ENCODE data around the gene CARMIL1. TPM values are rescaled to one million over a fixed set of nuclear protein-coding genes. Genes with fewer than 3 reads are reported as not detected.

The CARMIL1 gene
- total RNA-seq, 2 donors from 2014 or later = 10.8 to 11.3 TPM

DNA sequence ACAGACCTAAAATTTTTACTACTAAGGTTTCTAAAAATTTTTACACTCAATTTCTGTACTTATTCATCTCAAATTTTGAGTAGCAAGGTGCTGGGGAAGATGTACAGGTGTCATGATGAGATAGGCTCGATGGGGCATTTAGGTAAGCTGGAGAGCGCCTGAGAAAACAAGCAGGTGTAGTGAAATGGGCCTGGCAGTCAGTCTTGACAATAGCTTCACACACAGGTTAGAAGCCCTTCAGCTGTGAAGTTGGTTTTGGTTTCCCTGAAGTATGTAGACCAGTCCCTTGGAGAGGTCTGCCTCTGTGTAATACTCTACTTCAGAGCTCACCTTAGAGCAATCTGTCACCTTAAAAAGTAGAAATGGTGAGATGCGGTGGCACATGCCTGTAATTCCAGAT, 228.9 kb downstream of the CARMIL1 start:
- intact Hi-C loops (cut with DNase I) = no loop called here
- ATAC-seq = no peak

DNA sequence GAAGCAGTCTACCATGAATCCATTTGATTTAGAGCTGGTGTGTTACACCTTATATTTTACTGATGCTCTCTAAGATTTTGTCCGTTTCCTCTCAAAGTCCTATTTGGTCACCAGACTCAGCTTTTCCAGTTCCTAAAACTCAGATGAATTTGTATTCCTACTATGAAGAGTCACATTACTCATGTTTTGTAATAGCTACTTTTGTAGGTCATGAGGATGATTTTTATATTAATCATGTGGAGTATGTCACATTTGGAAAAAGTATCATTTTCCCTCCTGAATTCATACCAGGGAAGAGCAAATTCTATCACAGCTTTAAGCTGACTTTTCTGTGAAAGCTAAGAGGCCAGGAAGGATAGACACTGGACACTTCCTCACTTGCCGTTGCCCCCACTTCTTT, 232.2 kb downstream of the CARMIL1 start:
- intact Hi-C loops (cut with DNase I) = no loop called here
- no peak for ATAC-seq
- DNase-seq = no peak

More for the DNA sequence above, 228.9 kb downstream of the CARMIL1 start:
- no peak for DNase-seq

DNA sequence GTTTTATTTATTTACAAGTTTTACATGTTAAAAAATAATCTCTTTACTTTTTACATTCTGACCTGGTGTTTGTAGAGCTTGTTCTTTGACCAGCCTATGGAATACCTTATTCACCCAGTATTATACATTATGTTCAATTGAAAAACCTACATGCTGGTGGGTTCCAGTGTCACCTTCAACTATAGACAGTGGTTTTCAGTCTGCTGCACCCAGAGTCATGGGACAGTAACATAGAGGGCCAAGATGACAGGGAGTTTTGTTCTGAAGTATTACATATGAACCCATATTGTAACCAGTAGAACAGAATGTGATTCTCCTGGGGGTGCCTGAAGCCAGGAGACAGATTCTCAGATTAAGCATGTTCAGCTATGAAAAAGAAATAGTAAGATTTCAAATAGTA, 233.4 kb downstream of the CARMIL1 start:
- ATAC-seq (no peak), DNase-seq (no peak)
- intact Hi-C loops (cut with DNase I) = no loop called here

DNA sequence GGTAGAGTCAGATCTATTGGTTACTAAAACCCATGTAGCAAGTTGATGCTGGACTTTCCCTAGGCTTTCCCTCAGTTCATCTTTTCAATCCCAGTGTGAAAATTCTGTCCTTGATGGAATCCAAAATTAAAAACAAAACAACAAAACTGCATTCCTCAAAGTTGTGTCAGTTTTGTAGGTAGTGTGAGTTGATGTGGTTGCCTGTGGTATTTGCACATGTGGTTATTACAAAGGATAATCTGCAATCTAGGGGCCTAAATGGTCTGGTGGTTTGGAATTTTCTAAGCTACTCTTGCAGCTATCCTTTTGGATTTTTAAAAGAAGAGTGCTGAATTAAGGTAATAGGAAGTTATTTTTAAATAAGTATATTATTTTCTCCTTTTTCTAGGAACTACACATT, 240.7 kb downstream of the CARMIL1 start:
- intact Hi-C loops (cut with DNase I) = no loop called here

DNA sequence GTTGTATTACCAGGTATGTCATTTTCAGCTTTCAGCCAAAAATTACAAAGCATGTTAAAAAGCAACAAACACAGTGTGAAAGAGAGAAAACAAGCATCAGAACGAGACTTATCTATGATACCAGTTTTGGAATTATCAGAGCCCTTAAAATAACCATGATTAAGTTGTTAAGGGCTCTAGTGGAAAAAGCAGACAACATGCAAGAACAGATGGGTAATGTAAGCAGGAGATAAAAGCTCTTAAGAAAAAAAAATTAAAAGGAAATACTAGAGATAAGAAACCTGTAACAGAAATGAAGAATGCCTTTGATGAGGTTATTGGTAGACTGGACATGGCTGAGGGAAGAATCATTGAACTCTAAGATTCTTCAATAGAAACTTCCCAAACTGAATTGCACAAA, 245.4 kb downstream of the CARMIL1 start:
- intact Hi-C loops (cut with DNase I) = no loop called here
- DNase-seq (no peak), ATAC-seq (no peak)

More for the DNA sequence above, 240.7 kb downstream of the CARMIL1 start:
- ATAC-seq (no peak), DNase-seq (no peak)

DNA sequence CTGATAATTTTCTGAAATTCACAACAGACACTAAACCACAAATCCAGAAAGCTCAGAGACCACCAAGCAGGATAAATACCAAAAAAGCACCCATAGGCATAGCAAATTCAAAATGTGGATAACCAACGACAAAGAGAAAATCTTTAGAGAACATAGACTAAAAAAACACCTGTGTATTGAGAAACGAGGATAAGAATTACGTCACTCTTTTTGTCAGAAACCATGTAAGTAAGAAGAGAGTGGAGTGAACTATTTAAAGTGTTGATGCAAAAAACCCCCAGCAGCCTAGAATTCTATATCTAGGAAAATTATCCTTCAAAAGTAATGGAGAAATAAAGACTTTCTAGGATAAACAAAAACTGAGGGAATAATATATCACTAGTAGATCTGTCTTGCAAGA, 245.9 kb downstream of the CARMIL1 start:
- DNase-seq (no peak), ATAC-seq (no peak)
- intact Hi-C loops (cut with DNase I) = no loop called here

DNA sequence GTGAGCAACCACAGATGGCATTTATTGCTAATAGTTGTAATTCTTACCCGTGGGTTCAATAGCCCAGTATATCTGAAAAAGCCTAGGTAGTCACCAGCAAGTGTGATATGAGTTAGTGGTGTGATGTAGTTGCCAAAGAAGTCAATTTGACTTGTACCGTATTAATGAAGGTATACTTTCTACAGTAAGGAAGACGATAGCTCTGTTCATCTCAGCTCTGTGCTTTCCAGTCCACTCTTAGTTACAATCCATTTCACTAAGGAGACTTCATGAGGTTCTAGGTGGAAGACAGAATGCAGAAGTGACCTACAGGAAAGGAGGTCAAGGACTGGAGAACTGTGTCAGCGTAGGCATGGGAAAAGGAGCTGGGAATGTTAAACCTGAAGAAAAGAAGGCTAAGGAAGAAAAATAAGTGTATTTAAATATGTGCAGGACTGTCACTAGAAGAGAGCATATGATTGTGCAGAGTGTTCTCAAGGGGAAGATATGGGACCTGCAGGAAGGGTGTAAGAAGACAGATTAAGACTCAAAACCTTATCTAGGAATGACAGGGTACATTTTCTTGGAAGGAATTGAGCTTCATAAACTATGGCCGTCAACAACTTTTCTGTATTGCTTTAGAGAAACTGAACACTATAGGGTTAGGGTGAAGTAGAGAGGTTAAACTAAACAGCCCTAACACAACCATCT, 255.9 kb downstream of the CARMIL1 start:
- ATAC-seq = no peak
- no peak for DNase-seq
- intact Hi-C loops (cut with DNase I) = no loop called here

DNA sequence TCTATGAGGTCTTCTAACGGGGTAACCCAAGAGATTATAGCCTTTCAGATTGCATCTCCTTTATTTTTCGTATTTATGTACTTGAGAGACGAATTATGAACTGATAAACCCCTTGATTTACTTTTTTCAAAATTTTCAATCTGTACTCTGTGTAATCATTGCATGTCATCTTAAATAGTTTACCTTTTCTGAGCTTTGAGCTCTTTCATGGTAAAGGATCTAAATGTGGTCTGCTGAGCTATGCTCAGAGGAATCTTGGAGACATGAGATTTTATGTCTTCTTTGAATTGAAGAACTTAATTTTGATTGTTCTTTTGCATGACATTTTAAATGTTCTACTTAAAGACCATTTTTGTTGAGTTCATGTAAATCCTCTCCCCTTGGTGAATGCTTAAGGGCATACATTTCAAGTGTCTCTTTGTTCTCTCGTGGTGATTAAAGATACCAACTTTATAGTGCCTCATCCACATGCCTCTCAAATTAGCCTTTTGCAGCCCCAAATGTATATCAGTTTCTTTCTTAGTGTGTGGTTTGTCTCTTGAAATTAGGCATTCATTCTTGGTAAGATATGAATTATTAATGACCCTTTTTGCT, 256.6 kb downstream of the CARMIL1 start:
- intact Hi-C loops (cut with DNase I) = no loop called here
- ATAC-seq = no peak
- no peak for DNase-seq

DNA sequence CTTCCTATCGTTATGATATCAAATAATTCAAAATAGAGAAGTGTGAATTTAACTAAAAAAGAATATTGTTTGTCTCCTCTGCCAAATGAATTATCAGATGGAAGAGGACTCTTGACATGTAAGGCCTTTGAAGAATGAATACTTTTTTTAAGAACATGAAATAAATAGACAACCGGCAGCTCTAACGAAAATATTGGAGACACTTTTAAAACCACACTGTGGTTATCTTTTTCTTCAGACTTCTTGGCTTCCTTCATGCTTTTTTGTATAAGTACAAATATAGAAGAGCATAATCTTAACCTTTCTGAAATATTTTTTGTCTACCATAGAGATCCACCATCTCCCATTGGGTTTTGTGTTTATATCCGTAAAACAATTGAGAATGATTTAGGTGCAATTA, 257.6 kb downstream of the CARMIL1 start:
- intact Hi-C loops (cut with DNase I) = no loop called here
- no peak for ATAC-seq
- DNase-seq = no peak

DNA sequence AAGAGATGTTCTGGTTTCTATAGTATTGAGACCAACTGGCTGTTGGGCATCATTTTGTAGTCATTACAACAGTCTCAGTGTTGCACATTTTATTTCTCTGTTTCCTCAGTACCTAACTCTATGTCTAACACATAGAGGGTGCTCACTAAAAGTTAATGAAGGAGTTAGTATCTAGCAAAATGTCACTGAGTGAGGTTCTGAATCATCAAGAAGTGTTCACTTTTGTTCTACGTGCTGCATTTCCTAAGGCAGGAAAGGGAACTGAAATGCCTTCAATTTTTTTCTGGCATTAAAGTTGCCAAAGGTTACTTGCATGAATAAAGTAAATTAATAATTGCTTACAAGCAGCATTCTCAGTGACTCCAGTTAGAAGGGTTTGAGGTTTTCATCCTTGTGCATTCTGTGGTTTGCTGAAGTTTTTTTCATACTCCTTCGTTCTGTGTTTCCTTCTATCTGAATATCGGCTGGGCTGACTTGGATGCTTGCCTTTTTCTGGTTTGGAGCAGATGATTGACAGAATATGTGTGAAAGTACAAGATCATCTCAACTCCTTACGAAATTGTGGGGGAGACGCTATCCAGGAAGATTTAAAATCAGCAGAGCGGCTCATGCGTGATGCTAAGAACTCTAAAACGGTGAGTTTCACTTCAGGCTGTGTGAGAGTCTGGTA, 258.3 kb downstream of the CARMIL1 start:
- intact Hi-C loops (cut with DNase I) = no loop called here
- ATAC-seq (peak in 1 of 2 donors; percentile 89), DNase-seq (no peak)

DNA sequence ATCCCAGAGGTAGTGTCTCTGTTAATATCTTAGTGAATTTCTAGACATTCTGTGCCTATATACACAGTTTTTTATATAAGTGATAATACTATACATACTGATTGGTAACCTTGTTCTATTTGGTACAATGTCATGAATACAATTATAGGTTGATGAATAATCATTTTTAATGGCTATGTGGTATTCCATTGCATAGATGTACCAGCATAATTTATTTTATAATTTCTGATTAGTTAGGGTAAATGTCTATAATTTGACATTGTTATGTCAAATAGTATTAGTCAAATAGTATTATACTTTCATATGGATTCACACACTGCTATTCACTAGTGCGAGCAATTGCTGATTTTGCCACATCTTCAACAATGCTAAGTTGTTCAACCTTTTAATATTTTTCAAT, 262.1 kb downstream of the CARMIL1 start:
- intact Hi-C loops (cut with DNase I) = no loop called here
- ATAC-seq (no peak), DNase-seq (no peak)

DNA sequence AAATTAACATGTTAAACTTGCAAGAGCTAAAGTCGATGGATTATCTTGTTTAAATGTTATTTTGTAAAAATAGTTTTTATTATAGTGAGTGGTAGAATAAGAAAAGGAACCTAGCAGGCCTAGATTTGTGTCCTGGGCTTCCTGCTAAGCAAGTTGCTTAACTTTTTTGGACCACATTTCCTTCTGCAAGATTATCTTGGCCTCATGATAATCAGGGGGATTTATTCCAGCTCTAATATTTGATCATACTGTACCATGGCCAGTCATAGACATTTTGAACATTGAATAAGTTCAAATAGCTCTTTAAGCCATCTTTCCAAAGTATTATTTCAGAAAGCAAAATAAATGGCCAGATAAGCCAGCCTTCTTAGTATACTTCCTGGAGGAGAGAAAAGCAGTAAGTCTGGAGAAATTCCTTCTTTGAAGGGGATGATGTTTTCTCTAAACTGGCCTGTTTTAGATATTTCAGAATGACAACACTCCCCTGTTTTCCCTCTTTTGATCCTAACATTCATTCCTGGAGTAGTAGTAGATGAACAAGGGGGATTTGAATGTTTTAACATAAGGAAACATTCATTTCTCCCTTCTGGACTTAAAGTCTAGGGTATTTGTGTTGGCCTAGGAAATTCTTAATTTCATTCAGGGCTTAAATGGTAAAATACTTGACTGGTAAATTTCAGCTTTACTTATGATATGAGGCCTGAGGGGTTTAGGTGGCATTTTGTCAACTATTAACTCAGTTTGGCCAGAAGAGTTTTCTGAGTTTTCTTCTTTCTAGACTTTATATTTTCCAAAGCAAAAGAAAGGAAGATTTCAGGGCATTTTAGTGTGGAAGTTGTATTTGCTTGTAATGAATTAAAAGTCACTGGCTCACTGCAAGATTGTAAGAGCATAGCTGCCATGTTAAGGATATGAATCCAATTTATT, 264.1 kb downstream of the CARMIL1 start:
- ATAC-seq = no peak
- DNase-seq = no peak
- intact Hi-C loops (cut with DNase I) = no loop called here

DNA sequence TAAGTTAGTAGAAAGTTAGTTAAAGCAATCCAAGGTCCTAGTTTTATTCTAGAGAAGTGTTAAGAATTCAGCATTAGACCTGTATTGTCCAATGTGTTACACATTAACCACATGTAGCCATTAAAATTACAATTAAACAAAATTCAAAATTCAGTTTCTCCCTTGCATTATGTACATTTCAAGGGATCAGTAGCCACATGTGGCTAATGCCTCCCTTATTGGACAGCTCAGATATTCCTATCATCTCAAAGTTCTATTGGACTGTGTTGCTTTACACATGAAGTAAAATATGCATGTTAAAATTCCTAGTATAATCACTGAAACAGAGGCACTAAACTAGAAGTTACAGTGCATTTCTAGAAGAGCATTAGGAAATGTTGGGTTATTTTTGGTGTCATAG, 265.7 kb downstream of the CARMIL1 start:
- no peak for ATAC-seq
- no peak for DNase-seq
- intact Hi-C loops (cut with DNase I) = no loop called here

DNA sequence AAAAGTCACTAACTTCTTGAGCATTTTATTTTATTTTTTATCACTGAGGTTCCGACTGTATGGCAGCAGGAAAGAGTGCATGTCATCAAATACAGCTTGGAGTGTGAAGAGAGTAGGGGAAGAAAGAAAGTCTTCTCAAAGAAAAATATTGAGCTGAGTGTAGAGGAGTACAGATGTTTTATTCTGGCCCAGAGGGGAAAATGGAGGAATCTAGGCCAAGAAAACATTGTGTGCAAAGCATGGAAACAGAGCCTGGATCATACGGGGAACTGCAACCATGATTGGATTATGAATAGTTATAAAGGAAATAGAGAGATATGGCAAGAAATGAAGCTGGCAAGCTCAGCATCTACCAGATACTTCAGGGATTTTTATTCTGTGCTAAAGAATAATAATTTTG, 268.6 kb downstream of the CARMIL1 start:
- intact Hi-C loops (cut with DNase I) = no loop called here
- DNase-seq (no peak), ATAC-seq (peak; percentile 34 to 65)

DNA sequence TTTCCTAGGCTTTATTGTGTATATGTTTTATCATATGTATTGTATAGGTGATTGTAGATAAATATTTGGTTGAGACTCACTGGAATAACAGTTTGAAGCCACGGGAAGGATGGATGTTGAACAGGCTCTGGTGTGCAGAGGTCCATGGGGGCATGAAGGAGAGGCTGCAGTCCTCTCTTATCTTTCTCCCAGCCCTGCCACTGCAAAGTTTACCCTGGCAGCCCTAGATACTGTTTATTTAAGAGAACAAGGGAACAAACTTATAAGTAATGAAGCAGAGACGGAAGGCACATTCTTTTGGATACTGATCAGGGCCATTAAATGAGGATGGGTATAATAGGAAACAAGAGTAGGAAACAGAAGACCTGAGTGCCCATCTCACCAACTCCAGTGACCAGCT, 269.3 kb downstream of the CARMIL1 start:
- no peak for DNase-seq
- ATAC-seq = no peak
- intact Hi-C loops (cut with DNase I) = no loop called here

DNA sequence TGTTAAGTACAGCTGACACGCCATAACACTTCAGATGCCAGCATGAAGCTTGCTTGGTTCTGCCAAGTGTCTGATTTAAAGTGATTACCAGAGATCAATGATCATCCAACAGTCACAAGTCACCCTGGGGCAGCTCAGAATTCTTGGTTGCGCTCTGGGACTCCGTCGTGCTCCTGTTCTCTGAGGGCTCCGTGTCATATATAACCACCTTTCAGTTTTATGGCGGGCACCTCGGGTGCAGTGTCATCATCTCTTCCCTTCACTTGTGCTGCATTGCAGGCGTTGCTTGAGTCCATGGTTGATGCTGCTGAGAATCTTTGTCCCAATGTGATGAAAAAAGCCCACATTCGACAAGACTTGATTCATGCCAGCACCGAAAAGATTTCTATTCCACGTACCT, 271.5 kb downstream of the CARMIL1 start:
- DNase-seq (no peak), ATAC-seq (no peak)
- intact Hi-C loops (cut with DNase I) = loop anchor here in 1 of 2 donors (10.0 kb wide), 1 partner anchor 316 kb away; no protein-coding TSS in a partner anchor

DNA sequence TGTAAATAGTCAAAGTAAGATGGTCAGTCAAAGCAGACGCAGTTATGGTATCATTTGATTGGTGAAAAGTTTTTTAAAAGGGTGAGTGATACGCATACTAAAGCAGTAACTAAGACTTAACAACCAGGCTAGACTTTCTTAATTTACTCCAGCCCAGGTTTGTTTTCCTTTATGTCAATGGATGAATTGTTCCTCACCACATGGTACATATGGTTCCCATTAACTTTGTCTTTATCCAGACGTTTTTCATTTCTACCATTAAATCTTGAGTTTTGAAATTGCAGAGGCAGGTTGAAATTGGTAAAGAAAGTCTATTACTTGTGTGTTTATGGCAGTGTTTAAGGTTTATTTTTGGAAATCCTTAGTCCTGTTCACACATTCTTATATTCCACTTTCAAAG, 274.3 kb downstream of the CARMIL1 start:
- ATAC-seq = no peak
- intact Hi-C loops (cut with DNase I) = loop anchor here in 1 of 2 donors (10.0 kb wide), 1 partner anchor 319 kb away; no protein-coding TSS in a partner anchor

DNA sequence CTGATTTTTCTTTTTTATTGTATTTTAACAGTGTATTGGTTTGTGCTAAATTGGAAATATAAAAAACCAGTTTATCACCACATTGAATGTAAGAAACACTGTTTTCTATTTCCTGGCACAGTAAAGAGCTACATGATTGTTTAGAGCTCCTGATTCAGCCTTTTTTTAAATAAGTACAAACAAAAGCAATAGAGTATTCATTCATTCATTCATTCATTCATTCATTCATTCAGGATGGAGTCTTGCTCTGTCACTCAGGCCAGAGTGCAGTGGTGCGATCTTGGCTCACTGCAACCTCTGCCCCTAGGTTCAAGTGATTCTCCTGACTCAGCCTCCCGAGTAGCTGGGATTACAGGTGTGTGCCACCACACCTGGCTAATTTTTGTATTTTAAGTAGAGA, 276.0 kb downstream of the CARMIL1 start:
- ATAC-seq (no peak), DNase-seq (no peak)
- intact Hi-C loops (cut with DNase I) = loop anchor here (5.0 to 10.0 kb wide), 2 partner anchors 320 to 333 kb away; no protein-coding TSS in a partner anchor

More for the DNA sequence above, 274.3 kb downstream of the CARMIL1 start:
- DNase-seq = no peak

DNA sequence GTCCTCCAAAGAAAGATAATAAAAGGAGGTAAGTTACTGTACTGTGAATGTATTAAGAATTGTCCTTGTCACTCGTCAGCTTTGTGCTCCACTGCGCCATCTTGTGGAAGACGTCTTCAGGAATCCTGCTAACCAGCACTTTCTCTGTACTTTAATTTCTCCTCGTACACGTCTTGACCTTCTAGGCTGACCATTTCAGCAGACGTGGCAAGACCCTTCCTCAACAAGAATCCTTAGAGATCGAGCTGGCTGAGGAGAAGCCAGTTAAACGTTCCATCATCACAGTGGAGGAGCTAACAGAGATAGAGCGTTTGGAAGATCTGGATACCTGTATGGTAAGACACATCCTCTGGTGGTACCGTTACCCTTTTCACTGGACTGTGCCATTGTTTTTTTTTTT, 277.3 kb downstream of the CARMIL1 start:
- DNase-seq = peak; percentile 84
- intact Hi-C loops (cut with DNase I) = loop anchor here (2.0 to 10.0 kb wide), 3 partner anchors 292 to 334 kb away; no protein-coding TSS in a partner anchor
- ATAC-seq = peak; percentile 44 to 57

Measured in left cardiac atrium (tissue), 4 donors.